GM12873 (cell line): ENCODE data around the gene PDCD1.

Experiments
- CTCF ChIP-seq: IDR thresholded peaks from 2 replicates; pipeline ENCODE4 v1.5.1; 2012; ENCODE audit warnings: low read depth, mild to moderate bottlenecking, moderate library complexity, low read length, control low read depth; ENCODE audit not compliant: insufficient read depth; ENCODE audit errors: missing control alignments

The PDCD1 gene

GRCh38 chr2:241902357-241902991, 43.8 kb upstream of the PDCD1 start:
- no peak for TF ChIP-seq CTCF

GRCh38 chr2:241901500-241902351, 43.0 kb upstream of the PDCD1 start:
- no peak for TF ChIP-seq CTCF

GRCh38 chr2:241901018-241901380, 42.3 kb upstream of the PDCD1 start:
- no peak for TF ChIP-seq CTCF

- no peak for TF ChIP-seq CTCF
Observed at GRCh38 chr2:241900251-241901017, 41.7 kb upstream of the PDCD1 start.

- TF ChIP-seq CTCF = no peak
Observed at GRCh38 chr2:241898463-241899270, 40.0 kb upstream of the PDCD1 start.

- no peak for TF ChIP-seq CTCF
Observed at GRCh38 chr2:241897231-241897916, 38.7 kb upstream of the PDCD1 start.
